Prostate gland (tissue), 2 donors: Measurements from ENCODE around the gene AKAP8.

ENCODE experiments used
- CTCF ChIP-seq, 4 experiments: fragments of 200-600 bp in 2 of 4; fragments of 450-650 bp in 2 of 4; sonication (generic) in 2 of 4; IDR thresholded peaks; 1 replicate in 3 of 4; 2 replicates in 1 of 4; pipeline ENCODE4 v1.5.1; 2016 to 2019; ENCODE audit warnings: antibody characterized with exemption in 4 of 4, mild to moderate bottlenecking in 2 of 4, moderate library complexity in 2 of 4
- POLR2A ChIP-seq: fragments of 450-650 bp; IDR thresholded peaks from one replicate; pipeline ENCODE4 v1.6.1; 2016; ENCODE audit warnings: antibody characterized with exemption, mild to moderate bottlenecking

GRCh38 chr19:15317392-15318071 is 62.1 kb downstream of the AKAP8 start:
- TF ChIP-seq POLR2A (no peak), CTCF (IDR thresholded peaks at IDR 0.05) (no peak)
